ENCODE data around the gene SLCO1B1.

DNA sequence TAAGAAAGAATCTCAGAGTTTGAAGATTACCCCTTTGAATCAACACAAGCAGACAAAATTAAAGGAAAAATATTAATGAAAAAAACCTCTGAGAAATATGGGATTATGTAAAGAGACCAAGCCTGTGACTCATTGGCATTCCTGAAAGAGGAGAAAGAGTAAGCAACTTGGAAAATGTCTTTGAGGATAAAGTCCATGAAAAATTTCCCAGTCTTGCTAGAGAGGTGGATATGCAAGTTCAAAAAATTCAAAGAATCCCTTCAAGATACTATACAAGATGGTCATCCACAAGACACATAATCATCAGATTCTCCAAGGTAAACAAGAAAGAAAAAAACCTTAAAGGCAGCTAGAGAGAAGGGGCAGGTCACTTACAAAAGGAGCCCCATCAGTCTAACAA, 13.3 kb downstream of the SLCO1B1 start:
- TF ChIP-seq, protein P1, sequence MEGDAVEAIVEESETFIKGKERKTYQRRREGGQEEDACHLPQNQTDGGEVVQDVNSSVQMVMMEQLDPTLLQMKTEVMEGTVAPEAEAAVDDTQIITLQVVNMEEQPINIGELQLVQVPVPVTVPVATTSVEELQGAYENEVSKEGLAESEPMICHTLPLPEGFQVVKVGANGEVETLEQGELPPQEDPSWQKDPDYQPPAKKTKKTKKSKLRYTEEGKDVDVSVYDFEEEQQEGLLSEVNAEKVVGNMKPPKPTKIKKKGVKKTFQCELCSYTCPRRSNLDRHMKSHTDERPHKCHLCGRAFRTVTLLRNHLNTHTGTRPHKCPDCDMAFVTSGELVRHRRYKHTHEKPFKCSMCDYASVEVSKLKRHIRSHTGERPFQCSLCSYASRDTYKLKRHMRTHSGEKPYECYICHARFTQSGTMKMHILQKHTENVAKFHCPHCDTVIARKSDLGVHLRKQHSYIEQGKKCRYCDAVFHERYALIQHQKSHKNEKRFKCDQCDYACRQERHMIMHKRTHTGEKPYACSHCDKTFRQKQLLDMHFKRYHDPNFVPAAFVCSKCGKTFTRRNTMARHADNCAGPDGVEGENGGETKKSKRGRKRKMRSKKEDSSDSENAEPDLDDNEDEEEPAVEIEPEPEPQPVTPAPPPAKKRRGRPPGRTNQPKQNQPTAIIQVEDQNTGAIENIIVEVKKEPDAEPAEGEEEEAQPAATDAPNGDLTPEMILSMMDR (IDR thresholded peaks at IDR 0.05), result no peak
- no peak for TF ChIP-seq POLR2A (IDR thresholded peaks at IDR 0.05)
